Tibial nerve (tissue), 3 donors: ENCODE results near the gene RELCH.

Source experiments
- CTCF ChIP-seq, 5 experiments: fragments of 200-600 bp in 3 of 5; fragments of 450-650 bp in 2 of 5; sonication (generic) in 3 of 5; IDR thresholded peaks; one replicate each; pipeline ENCODE4 v1.5.1; 2016 to 2019; ENCODE audit warnings: antibody characterized with exemption in 5 of 5, mild to moderate bottlenecking in 3 of 5, moderate library complexity in 2 of 5
- POLR2A ChIP-seq, 2 donors: fragments of 450-650 bp; IDR thresholded peaks; one replicate each; pipeline ENCODE4 v1.6.1; 2017; ENCODE audit warnings: antibody characterized with exemption in 2 of 2, mild to moderate bottlenecking in 2 of 2, moderate library complexity in 2 of 2

GRCh38 chr18:62138461-62139235 is 48.4 kb upstream of the RELCH start:
- no peak for TF ChIP-seq POLR2A (IDR thresholded peaks at IDR 0.05)
- TF ChIP-seq CTCF (IDR thresholded peaks at IDR 0.05): no peak
